GM12878 (cell line): ENCODE data around the gene NMT1. TPM values are rescaled to one million over a fixed set of nuclear protein-coding genes. Genes with fewer than 3 reads are reported as not detected.

Experiments
- ATAC-seq: fragments of 200-7000 bp; cut with Tn5 transposase; 3 replicates; pipeline ENCODE4 v1.9.1; 2020; ENCODE audit warnings: mild to moderate bottlenecking, moderate library complexity
- BruUV-seq: library from RNA; stranded (reverse); fragments of 400-500 nt; replicated peaks from 2 replicates; lab custom pipeline; 2021; lab: Mats Ljungman, UMichigan
- CTCF ChIA-PET: fragments of 300-600 bp; sonication (Branson Sonifier 250); formaldehyde crosslinking; extraction: SDS; loops from one replicate; lab custom pipeline; 2021; ENCODE audit warnings: inconsistent platforms; lab: Yijun Ruan, JAX
- POLR2A ChIA-PET: fragments of 350-600 bp; formaldehyde crosslinking; extraction: SDS; loops from one replicate; lab custom pipeline; 2021; ENCODE audit warnings: inconsistent platforms; lab: Charles Lee
- RAD21 ChIA-PET: fragments of 300-600 bp; sonication (Branson Sonifier 250); formaldehyde crosslinking; loops from one replicate; lab custom pipeline; 2023; ENCODE audit warnings: antibody characterized with exemption; ENCODE audit not compliant: unreplicated experiment; lab: Charles Lee
- SMC1A ChIA-PET: fragments of 300-600 bp; sonication (Branson Sonifier 250); formaldehyde crosslinking; loops from one replicate; lab custom pipeline; 2023; ENCODE audit not compliant: unreplicated experiment, uncharacterized antibody; lab: Charles Lee
- DNase-seq: peaks from one replicate; pipeline ENCODE4 v3.0.0-alpha.2; 2011; ENCODE audit warnings: low read depth, low spot score
- FAIRE-seq: peaks from 3 replicates; lab custom pipeline; 2011; peaks lifted over from hg19 to GRCh38; lab: Jason Lieb, UNC
- H2AFZ ChIP-seq: 2 replicates; pipeline ENCODE4 v1.6.0; 2011; ENCODE audit warnings: low read depth, low read length, control low read depth; ENCODE audit not compliant: control insufficient read depth
- H3K27ac ChIP-seq: 2 replicates; pipeline ENCODE4 v1.5.1; 2011; ENCODE audit warnings: control low read depth; ENCODE audit not compliant: control insufficient read depth, insufficient read depth
- H3K27me3 ChIP-seq, 2 experiments: replicated peaks in 1 of 2; 2 replicates each; pipeline versions ENCODE4 v1.6.0 to v1.6.1; 2011; ENCODE audit warnings: low read length in 1 of 2; ENCODE audit not compliant: control insufficient read depth in 2 of 2, insufficient read depth in 2 of 2
- H3K36me3 ChIP-seq, 2 experiments: 2 replicates each; pipeline ENCODE4 v1.5.1; 2011; ENCODE audit warnings: low read length in 1 of 2; ENCODE audit not compliant: control insufficient read depth in 2 of 2, insufficient read depth in 2 of 2
- H3K4me1 ChIP-seq: 2 replicates; pipeline ENCODE4 v1.6.1; 2011; ENCODE audit warnings: mild to moderate bottlenecking, low read length, moderate library complexity, mixed read lengths; ENCODE audit not compliant: control insufficient read depth, insufficient read depth
- H3K4me2 ChIP-seq: 2 replicates; pipeline ENCODE4 v1.6.0; 2011; ENCODE audit warnings: control low read depth; ENCODE audit not compliant: control insufficient read depth, insufficient read depth
- H3K4me3 ChIP-seq: fragments of 200-600 bp; sonication (generic); 2 replicates; pipeline ENCODE4 v1.5.1; 2016
- H3K79me2 ChIP-seq: 2 replicates; pipeline ENCODE4 v1.6.0; 2011; ENCODE audit warnings: low read length; ENCODE audit not compliant: control insufficient read depth, insufficient read depth
- H3K9ac ChIP-seq: 2 replicates; pipeline ENCODE4 v1.8.0; 2011; ENCODE audit warnings: low read length, control low read depth, mixed read lengths; ENCODE audit not compliant: control insufficient read depth, insufficient read depth
- H3K9me3 ChIP-seq: replicated peaks from 3 replicates; pipeline ENCODE4 v1.5.1; 2011; ENCODE audit warnings: mild to moderate bottlenecking, low read length; ENCODE audit not compliant: control insufficient read depth, insufficient read depth
- H4K20me1 ChIP-seq: 2 replicates; pipeline ENCODE4 v1.6.0; 2011; ENCODE audit not compliant: control insufficient read depth, insufficient read depth
- CHD2 ChIP-seq: IDR thresholded peaks from 2 replicates; pipeline ENCODE4 v1.6.1; 2011; ENCODE audit warnings: low read depth, low read length, improper control_type of control experiment, borderline replicate concordance
- MYC ChIP-seq: IDR thresholded peaks from 2 replicates; pipeline ENCODE4 v1.6.1; 2011; ENCODE audit warnings: mild to moderate bottlenecking, low read length, moderate library complexity, inconsistent platforms; ENCODE audit not compliant: insufficient read depth, insufficient replicate concordance, insufficient read length, severe bottlenecking
- SREBF2 ChIP-seq: IDR thresholded peaks from 2 replicates; pipeline ENCODE4 v1.6.1; 2012; ENCODE audit warnings: mild to moderate bottlenecking, low read length
- WGBS: methylation state at CpG from one replicate; pipeline ENCODE4 v1.1.6; 2016; ENCODE audit warnings: low lambda C conversion rate; ENCODE audit not compliant: insufficient replicate concordance, insufficient coverage; ENCODE audit errors: missing lambda C conversion rate; 5-methylcytosine and 5-hydroxymethylcytosine counted together
- in situ Hi-C: fragments of 300-500 bp; cut with MboI; formaldehyde crosslinking; loops from 9 replicates; pipeline ENCODE4 v1.14.3; 2018; ENCODE audit warnings: mixed read lengths
- intact Hi-C: fragments of 100-400 bp; cut with micrococcal nuclease; formaldehyde crosslinking; loops from one replicate; pipeline ENCODE4 v1.14.2; 2022; ENCODE audit not compliant: unreplicated experiment
- polyA plus RNA-seq, 11 experiments: library from polyadenylated mRNA; depleted of rRNA in 4 of 11; unstranded in 6 of 11; stranded (reverse) in 5 of 11; fragments of >200 nt; fragmentation: Nextera tagmentation in 4 of 11; fragmentation: Illumina TruSeq in 1 of 11; extraction: Ambion mirVana in 4 of 11; extraction: Trizol in 1 of 11; gene quantifications; 1 replicate in 1 of 11; 2 replicates in 10 of 11; pipeline versions ENCODE4 v1.2.1 to v1.2.3, GENCODE V29; 2011 to 2016; ENCODE audit warnings: inconsistent platforms in 2 of 11, missing spikeins in 2 of 11, low read depth in 1 of 11
- total RNA-seq, 4 experiments: library from RNA; depleted of rRNA in 3 of 4; stranded (reverse); fragments of >200 nt in 3 of 4; fragmentation: Illumina TruSeq in 1 of 4; extraction: Trizol in 1 of 4; gene quantifications; 2 replicates each; pipeline versions ENCODE4 v1.2.1 to v1.2.3, GENCODE V29; 2013 to 2021
- TF ChIP-seq, protein P1 (sequence below): fragments of 450-650 bp; IDR thresholded peaks from 2 replicates; pipeline ENCODE4 v1.6.1; 2014; ENCODE audit warnings: mild to moderate bottlenecking
- TF ChIP-seq, protein P2 (sequence below): IDR thresholded peaks from 2 replicates; pipeline ENCODE4 v1.6.1; 2011; ENCODE audit warnings: low read depth, low read length, improper control_type of control experiment, borderline replicate concordance
- TF ChIP-seq, protein P3 (sequence below): fragments of 450-650 bp; formaldehyde crosslinking; IDR thresholded peaks from 2 replicates; pipeline ENCODE4 v1.5.0; 2022; ENCODE audit warnings: mild to moderate bottlenecking, missing genetic modification characterization
- TF ChIP-seq, protein P4 (sequence below): fragments of 450-650 bp; IDR thresholded peaks from 2 replicates; pipeline ENCODE4 v1.6.1; 2017; ENCODE audit warnings: low read depth, mild to moderate bottlenecking, moderate library complexity
- TF ChIP-seq, protein P5 (sequence below): fragments of 450-650 bp; IDR thresholded peaks from 2 replicates; pipeline ENCODE4 v1.6.1; 2018; ENCODE audit warnings: mild to moderate bottlenecking, low read depth, moderate library complexity; ENCODE audit not compliant: partially characterized antibody

The NMT1 gene
- total and polyA plus RNA-seq, 10 of the 15 experiments (the other 5 are each of a cell fraction or from before 2014, with no cell fraction given), result 96.7 to 395 (median 222) TPM

DNA sequence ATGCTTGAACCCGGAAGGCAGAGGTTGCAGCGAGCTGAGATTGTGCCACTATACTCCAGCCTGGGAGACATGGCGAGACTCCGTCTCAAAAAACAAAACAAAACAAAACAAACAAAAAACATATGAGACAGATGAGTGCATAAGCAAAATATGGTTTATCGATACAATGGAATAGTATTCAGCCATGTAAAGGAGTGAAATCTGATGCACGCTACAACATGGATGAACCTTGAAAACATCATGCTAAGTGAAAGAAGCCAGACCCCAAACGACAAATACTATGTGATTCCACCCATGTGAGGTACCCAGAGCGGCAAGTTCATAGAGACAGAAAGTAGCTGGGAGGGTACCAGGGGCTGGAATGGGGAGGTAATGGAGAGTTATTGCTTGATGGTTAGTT lies 64.4 kb downstream of the NMT1 start (continued):
- TF ChIP-seq SREBF2, result no peak
- TF ChIP-seq, protein P1, sequence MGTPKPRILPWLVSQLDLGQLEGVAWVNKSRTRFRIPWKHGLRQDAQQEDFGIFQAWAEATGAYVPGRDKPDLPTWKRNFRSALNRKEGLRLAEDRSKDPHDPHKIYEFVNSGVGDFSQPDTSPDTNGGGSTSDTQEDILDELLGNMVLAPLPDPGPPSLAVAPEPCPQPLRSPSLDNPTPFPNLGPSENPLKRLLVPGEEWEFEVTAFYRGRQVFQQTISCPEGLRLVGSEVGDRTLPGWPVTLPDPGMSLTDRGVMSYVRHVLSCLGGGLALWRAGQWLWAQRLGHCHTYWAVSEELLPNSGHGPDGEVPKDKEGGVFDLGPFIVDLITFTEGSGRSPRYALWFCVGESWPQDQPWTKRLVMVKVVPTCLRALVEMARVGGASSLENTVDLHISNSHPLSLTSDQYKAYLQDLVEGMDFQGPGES, result no peak
- TF ChIP-seq CHD2, result no peak
- TF ChIP-seq, protein P2, sequence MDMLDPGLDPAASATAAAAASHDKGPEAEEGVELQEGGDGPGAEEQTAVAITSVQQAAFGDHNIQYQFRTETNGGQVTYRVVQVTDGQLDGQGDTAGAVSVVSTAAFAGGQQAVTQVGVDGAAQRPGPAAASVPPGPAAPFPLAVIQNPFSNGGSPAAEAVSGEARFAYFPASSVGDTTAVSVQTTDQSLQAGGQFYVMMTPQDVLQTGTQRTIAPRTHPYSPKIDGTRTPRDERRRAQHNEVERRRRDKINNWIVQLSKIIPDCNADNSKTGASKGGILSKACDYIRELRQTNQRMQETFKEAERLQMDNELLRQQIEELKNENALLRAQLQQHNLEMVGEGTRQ, result no peak
- no peak for TF ChIP-seq MYC

DNA sequence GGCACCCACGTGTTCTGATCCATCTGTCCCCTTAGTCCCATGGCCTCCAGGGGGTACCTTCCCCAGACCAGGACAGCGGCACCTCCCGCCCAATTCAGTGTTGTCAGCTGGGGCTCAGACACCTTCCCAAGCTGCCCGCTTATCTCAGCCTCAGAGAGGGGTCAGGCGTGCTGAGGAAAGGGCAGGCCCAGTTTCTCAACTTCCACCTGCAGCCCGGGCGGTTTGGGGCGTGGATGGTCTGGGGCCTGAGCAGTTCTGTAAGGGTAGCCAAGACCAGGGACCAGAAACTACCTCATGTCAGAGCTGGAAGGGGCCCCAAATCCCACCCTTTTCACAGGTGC lies 66.1 kb downstream of the NMT1 start:
- DNase-seq, result no peak
- H3K36me3 ChIP-seq, result no peaks in the 10 kb centered on the region
- H3K27ac ChIP-seq, result no peak overlapping the region
- H3K9ac ChIP-seq, result no peak overlapping the region
- no peaks in the 10 kb centered on the region for H4K20me1 ChIP-seq
- FAIRE-seq, result no peak
- no peak overlapping the region for H3K4me2 ChIP-seq
- in situ Hi-C loops, result loop anchor here (10.0 kb wide), 1 partner anchor 352 kb away; no protein-coding TSS in a partner anchor
- ChIA-PET POLR2A (no interaction called here), CTCF (interaction anchor here (9.4 kb wide), 1 partner anchor 207 kb away, joined by 82 read pairs; no protein-coding TSS in a partner anchor), RAD21 (no interaction called here), SMC1A (interaction anchor here (0.6 to 2.1 kb wide), 2 partner anchors 135 to 207 kb away, joined by 4 read pairs; no protein-coding TSS in a partner anchor)
- no peak for ATAC-seq
- H3K4me3 ChIP-seq, result no peak overlapping the region
- no peaks in the 10 kb centered on the region for H3K79me2 ChIP-seq
- no peaks in the 10 kb centered on the region for H3K4me1 ChIP-seq
- TF ChIP-seq, protein P3, sequence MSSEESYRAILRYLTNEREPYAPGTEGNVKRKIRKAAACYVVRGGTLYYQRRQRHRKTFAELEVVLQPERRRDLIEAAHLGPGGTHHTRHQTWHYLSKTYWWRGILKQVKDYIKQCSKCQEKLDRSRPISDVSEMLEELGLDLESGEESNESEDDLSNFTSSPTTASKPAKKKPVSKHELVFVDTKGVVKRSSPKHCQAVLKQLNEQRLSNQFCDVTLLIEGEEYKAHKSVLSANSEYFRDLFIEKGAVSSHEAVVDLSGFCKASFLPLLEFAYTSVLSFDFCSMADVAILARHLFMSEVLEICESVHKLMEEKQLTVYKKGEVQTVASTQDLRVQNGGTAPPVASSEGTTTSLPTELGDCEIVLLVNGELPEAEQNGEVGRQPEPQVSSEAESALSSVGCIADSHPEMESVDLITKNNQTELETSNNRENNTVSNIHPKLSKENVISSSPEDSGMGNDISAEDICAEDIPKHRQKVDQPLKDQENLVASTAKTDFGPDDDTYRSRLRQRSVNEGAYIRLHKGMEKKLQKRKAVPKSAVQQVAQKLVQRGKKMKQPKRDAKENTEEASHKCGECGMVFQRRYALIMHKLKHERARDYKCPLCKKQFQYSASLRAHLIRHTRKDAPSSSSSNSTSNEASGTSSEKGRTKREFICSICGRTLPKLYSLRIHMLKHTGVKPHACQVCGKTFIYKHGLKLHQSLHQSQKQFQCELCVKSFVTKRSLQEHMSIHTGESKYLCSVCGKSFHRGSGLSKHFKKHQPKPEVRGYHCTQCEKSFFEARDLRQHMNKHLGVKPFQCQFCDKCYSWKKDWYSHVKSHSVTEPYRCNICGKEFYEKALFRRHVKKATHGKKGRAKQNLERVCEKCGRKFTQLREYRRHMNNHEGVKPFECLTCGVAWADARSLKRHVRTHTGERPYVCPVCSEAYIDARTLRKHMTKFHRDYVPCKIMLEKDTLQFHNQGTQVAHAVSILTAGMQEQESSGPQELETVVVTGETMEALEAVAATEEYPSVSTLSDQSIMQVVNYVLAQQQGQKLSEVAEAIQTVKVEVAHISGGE (CRISPR knock-in tag), result no peak
- TF ChIP-seq, protein P4, sequence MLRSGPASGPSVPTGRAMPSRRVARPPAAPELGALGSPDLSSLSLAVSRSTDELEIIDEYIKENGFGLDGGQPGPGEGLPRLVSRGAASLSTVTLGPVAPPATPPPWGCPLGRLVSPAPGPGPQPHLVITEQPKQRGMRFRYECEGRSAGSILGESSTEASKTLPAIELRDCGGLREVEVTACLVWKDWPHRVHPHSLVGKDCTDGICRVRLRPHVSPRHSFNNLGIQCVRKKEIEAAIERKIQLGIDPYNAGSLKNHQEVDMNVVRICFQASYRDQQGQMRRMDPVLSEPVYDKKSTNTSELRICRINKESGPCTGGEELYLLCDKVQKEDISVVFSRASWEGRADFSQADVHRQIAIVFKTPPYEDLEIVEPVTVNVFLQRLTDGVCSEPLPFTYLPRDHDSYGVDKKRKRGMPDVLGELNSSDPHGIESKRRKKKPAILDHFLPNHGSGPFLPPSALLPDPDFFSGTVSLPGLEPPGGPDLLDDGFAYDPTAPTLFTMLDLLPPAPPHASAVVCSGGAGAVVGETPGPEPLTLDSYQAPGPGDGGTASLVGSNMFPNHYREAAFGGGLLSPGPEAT, result no peak
- TF ChIP-seq, protein P5, sequence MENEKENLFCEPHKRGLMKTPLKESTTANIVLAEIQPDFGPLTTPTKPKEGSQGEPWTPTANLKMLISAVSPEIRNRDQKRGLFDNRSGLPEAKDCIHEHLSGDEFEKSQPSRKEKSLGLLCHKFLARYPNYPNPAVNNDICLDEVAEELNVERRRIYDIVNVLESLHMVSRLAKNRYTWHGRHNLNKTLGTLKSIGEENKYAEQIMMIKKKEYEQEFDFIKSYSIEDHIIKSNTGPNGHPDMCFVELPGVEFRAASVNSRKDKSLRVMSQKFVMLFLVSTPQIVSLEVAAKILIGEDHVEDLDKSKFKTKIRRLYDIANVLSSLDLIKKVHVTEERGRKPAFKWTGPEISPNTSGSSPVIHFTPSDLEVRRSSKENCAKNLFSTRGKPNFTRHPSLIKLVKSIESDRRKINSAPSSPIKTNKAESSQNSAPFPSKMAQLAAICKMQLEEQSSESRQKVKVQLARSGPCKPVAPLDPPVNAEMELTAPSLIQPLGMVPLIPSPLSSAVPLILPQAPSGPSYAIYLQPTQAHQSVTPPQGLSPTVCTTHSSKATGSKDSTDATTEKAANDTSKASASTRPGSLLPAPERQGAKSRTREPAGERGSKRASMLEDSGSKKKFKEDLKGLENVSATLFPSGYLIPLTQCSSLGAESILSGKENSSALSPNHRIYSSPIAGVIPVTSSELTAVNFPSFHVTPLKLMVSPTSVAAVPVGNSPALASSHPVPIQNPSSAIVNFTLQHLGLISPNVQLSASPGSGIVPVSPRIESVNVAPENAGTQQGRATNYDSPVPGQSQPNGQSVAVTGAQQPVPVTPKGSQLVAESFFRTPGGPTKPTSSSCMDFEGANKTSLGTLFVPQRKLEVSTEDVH, result no peak
- intact Hi-C loops, result no loop called here
- 71% methylated on average over 8 of the region's 8 CpGs for WGBS
- no TSS peak for BruUV-seq
- no peak overlapping the region for H2AFZ ChIP-seq
- H3K9me3 ChIP-seq, result no peaks in the 10 kb centered on the region
- no peaks in the 10 kb centered on the region for H3K27me3 ChIP-seq
